H4 (cell line): ENCODE data around the gene BTBD2. TPM values are rescaled to one million over a fixed set of nuclear protein-coding genes. Genes with fewer than 3 reads are reported as not detected.

ENCODE experiments used
- DNase-seq: peaks from one replicate; pipeline ENCODE4 v3.0.0-alpha.2; 2015; ENCODE audit warnings: low spot score
- total RNA-seq: library from RNA; depleted of rRNA; stranded (reverse); fragments of >200 nt; shearing (Covaris generic); gene quantifications from 2 replicates; pipeline ENCODE4 v1.2.3, GENCODE V29; 2014; rRNA removed

BTBD2 gene
- total RNA-seq, 1 experiment from 2014 or later, result 37.6 TPM

- no peak for DNase-seq
These were observed 74.1 kb downstream of the BTBD2 start, which contains the start of gene CSNK1G2 for GRCh38 chr19:1941146-1942077. CSNK1G2 (plus strand) TSS chr19:1941172; CDS start chr19:1969773, 28,601 bp downstream.

- DNase-seq, result no peak
These were observed 77.4 kb downstream of the BTBD2 start for GRCh38 chr19:1938071-1938470.

GRCh38 chr19:1936916-1937610 lies 78.5 kb downstream of the BTBD2 start:
- DNase-seq, result no peak

DNA sequence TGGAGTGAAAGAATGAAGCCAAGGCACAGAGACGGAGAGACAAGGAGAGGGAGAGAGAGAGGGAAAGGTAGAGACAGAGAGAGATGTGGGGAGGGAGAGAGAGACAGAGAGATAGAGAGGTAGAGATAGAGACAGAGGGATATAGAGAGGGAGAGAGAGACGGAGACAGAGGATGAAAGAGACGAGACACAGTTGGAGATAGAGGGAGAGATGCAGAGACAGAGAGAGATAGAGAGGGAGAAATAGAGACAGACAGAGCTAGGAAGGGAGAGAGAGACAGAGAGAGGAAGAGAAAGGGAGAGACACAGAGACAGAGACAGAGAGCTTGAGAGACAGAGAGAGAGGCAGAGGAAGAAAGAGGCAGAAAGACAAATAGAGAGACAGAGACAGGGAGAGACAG lies 79.1 kb downstream of the BTBD2 start:
- no peak for DNase-seq

GRCh38 chr19:1935484-1936208 lies 79.9 kb downstream of the BTBD2 start:
- DNase-seq, result no peak

Other genes with a start within 250 kb of the BTBD2 start
- 3.6 and 7.8 TPM in 2 replicates for gene ATP8B3, start 203.4 kb downstream of the BTBD2 start, total RNA-seq
- gene REXO1, start 167.2 kb downstream of the BTBD2 start, total RNA-seq, result 2.3 and 4.2 TPM in 2 replicates
- 1.8 and 4.6 TPM in 2 replicates for gene KLF16, start 152.1 kb downstream of the BTBD2 start, total RNA-seq
- gene ABHD17A, start 130.2 kb downstream of the BTBD2 start, total RNA-seq, result 20.2 and 40.6 TPM in 2 replicates
- 0.93 and 1.0 TPM in 2 replicates for gene ADAT3, start 110.3 kb downstream of the BTBD2 start, total RNA-seq
- 66.3 and 68.3 TPM in 2 replicates for gene SCAMP4, start 110.3 kb downstream of the BTBD2 start, total RNA-seq
- gene CSNK1G2, start 74.5 kb downstream of the BTBD2 start, total RNA-seq, result 23.2 and 36.6 TPM in 2 replicates
- gene MKNK2, start 35.5 kb upstream of the BTBD2 start, total RNA-seq, result 33.9 and 49.6 TPM in 2 replicates
- gene MOB3A, start 80.6 kb upstream of the BTBD2 start, total RNA-seq, result 3.8 and 9.0 TPM in 2 replicates
- gene IZUMO4, start 81.2 kb upstream of the BTBD2 start, total RNA-seq, result 1.3 and 4.2 TPM in 2 replicates
- 51.0 and 60.4 TPM in 2 replicates for gene AP3D1, start 135.9 kb upstream of the BTBD2 start, total RNA-seq
- 1.5 and 6.8 TPM in 2 replicates for gene DOT1L, start 148.2 kb upstream of the BTBD2 start, total RNA-seq
- gene PLEKHJ1, start 220.6 kb upstream of the BTBD2 start, total RNA-seq, result 45.1 and 50.8 TPM in 2 replicates
- gene SF3A2, start 221.1 kb upstream of the BTBD2 start, total RNA-seq, result 10.8 and 13.3 TPM in 2 replicates
- gene AMH, start 233.6 kb upstream of the BTBD2 start, total RNA-seq, result 0.68 and 1.0 TPM in 2 replicates
- gene JSRP1, start 240.7 kb upstream of the BTBD2 start, total RNA-seq, result 0.66 TPM in 1 of 2 replicates, not detected in the other